Ascending aorta (tissue), 2 donors: ENCODE measurements around the gene FEZ2. TPM values are rescaled to one million over a fixed set of nuclear protein-coding genes. Genes with fewer than 3 reads are reported as not detected.

Experiments used
- DNase-seq, 2 donors: peaks; one replicate each; pipeline ENCODE4 v3.0.0-alpha.2; 2019; ENCODE audit warnings: low spot score in 2 of 2
- H3K27ac ChIP-seq, 2 donors: fragments of 200-600 bp; sonication (generic); one replicate each; pipeline ENCODE4 v1.5.1; 2016 to 2017; ENCODE audit warnings: mild to moderate bottlenecking in 1 of 2
- H3K27me3 ChIP-seq: fragments of 200-600 bp; sonication (generic); one replicate; pipeline ENCODE4 v1.5.1; 2017
- H3K36me3 ChIP-seq, 2 donors: fragments of 200-600 bp; sonication (generic); one replicate each; pipeline ENCODE4 v1.5.1; 2016
- H3K4me1 ChIP-seq, 2 donors: fragments of 200-600 bp; sonication (generic); one replicate each; pipeline ENCODE4 v1.5.1; 2016 to 2017; ENCODE audit warnings: mild to moderate bottlenecking in 1 of 2
- H3K4me3 ChIP-seq, 2 donors: fragments of 200-600 bp; sonication (generic); one replicate each; pipeline ENCODE4 v1.5.1; 2016 to 2017; ENCODE audit warnings: mild to moderate bottlenecking in 1 of 2
- H3K9me3 ChIP-seq, 2 donors: fragments of 200-600 bp; sonication (generic); one replicate each; pipeline ENCODE4 v1.5.1; 2016
- intact Hi-C: fragments of 100-400 bp; cut with DNase I; formaldehyde crosslinking; loops from one replicate; pipeline ENCODE4 v1.15.1; 2023
- total RNA-seq: library from RNA; depleted of rRNA; stranded (reverse); fragments of >200 nt; gene quantifications from one replicate; pipeline ENCODE4 v1.1.0, GENCODE V29; 2016
- TF ChIP-seq, protein P1 (sequence below), 3 experiments: fragments of 200-600 bp in 2 of 3; fragments of 450-650 bp in 1 of 3; sonication (generic) in 2 of 3; IDR thresholded peaks; one replicate each; pipeline ENCODE4 v1.5.1; 2016 to 2019; ENCODE audit warnings: antibody characterized with exemption in 3 of 3, mild to moderate bottlenecking in 1 of 3, moderate library complexity in 1 of 3

The FEZ2 gene
- total RNA-seq, 1 donor from 2014 or later = 31.8 TPM

DNA sequence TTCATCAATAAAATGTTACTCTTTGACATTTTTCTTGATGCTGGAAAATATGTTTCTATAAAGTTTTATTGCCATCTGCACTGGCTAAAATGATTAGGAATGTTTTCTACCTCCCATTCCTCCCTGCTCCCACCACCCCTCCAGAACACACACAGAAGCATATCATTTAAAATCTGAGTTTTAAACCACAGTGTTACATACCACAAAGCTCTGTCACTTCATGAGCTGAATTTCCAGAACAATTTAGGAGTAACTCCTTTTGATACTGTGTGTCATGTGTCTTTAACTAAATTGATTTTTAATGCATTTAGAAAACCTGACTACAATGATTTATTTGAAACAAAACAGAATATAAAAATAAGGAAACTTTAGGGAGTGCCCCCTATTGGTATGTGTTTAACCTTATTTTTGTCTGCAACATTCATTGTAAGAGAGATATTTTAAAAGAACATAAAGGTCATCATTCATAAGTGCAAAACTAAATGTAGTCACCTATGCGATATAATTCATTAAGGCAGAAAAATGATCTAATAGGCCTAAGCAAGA, 52.0 kb downstream of the FEZ2 start:
- TF ChIP-seq, protein P1, sequence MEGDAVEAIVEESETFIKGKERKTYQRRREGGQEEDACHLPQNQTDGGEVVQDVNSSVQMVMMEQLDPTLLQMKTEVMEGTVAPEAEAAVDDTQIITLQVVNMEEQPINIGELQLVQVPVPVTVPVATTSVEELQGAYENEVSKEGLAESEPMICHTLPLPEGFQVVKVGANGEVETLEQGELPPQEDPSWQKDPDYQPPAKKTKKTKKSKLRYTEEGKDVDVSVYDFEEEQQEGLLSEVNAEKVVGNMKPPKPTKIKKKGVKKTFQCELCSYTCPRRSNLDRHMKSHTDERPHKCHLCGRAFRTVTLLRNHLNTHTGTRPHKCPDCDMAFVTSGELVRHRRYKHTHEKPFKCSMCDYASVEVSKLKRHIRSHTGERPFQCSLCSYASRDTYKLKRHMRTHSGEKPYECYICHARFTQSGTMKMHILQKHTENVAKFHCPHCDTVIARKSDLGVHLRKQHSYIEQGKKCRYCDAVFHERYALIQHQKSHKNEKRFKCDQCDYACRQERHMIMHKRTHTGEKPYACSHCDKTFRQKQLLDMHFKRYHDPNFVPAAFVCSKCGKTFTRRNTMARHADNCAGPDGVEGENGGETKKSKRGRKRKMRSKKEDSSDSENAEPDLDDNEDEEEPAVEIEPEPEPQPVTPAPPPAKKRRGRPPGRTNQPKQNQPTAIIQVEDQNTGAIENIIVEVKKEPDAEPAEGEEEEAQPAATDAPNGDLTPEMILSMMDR (IDR thresholded peaks at IDR 0.05) = no peak
- Histone ChIP-seq H3K4me1 (no peaks in the 10 kb centered on the region), H3K27me3 (no peaks in the 10 kb centered on the region), H3K27ac (peak overlapping the region in 1 of 2 donors; percentile 8), H3K9me3 (no peaks in the 10 kb centered on the region), H3K4me3 (no peak overlapping the region), H3K36me3 (peaks cover 57 to 75% of the 10 kb centered on the region in 2 donors)
- DNase-seq = no peak
- intact Hi-C loops = loop anchor here (5.0 kb wide), 1 partner anchor 44 kb away; no protein-coding TSS in a partner anchor

DNA sequence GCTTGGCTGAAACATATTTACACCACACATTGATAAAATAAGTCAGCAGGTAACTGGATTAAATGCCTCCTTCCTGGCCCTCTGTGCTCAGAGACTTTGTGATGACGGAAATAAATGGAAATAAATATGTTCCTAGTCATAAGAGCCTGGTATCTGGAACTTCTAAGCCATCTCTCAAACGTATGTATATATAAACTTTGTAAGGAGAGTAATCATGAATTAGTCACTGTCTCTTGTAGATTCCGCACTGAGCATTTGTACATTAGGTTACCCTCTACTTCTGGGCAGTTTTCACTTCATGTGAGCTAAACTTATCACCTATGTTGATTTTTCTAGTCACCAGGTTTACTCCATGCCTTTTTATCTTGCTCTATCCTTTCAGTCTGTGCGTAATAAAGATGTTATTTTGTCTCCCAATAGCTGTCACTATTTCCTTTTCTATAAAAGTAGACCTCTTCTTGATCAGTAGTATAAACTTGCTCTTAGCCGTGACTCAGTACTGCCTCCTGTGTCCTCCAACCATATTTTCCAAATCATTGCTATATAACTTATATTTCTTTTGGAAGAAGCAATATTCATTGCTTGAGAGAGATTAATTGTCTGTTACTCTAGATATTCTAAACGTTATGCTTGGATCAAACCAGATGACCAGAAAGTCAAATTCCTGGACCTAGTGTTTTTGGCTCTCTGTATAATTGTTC, 53.2 kb downstream of the FEZ2 start:
- H3K9me3 ChIP-seq = no peaks in the 10 kb centered on the region
- no peak for DNase-seq
- intact Hi-C loops = loop anchor here (5.0 kb wide), 1 partner anchor 42 kb away; no protein-coding TSS in a partner anchor
- peaks cover 61 to 76% of the 10 kb centered on the region in 2 donors for H3K36me3 ChIP-seq
- no peaks in the 10 kb centered on the region for H3K27me3 ChIP-seq
- no peak overlapping the region for H3K4me3 ChIP-seq
- H3K4me1 ChIP-seq = no peaks in the 10 kb centered on the region
- H3K27ac ChIP-seq = peak overlapping the region; percentile 13 to 44
- TF ChIP-seq, protein P1 (IDR thresholded peaks at IDR 0.05) = peak in 1 of 3 experiments; percentile 21

DNA sequence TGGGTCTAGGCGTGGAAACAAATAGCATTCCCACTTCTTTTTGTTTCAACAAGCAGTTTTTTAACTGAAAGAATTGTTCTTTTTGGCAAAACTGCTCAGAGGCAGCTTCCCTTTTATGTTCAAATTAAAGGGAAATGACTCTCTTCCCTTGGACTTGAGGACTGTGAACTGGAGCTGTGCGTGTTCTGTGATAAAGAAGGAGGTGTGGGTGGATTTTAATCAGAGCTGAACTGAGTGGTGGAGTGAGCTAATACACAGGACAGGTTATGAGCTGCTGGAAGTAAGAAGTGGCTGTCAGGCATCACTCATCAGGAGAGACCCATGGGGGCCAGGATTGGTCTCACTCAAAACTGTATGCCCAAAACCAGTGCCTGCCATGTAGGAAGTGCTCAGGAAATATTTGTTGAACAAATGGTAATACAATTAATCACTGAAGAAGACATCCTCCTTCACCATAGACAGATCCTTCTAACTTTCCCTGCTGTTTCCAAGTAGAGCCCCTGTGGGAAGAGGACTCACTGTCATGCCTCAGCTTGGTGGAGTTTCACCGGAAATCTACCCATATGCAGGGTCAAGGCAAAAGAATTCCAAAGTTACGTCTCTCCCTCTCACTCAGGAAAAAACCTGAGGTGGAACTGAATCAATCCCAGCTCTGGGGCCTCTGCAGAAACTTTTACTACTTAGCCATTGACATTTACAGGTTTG, 55.9 kb downstream of the FEZ2 start:
- peaks cover 54 to 81% of the 10 kb centered on the region in 2 donors for H3K36me3 ChIP-seq

DNA sequence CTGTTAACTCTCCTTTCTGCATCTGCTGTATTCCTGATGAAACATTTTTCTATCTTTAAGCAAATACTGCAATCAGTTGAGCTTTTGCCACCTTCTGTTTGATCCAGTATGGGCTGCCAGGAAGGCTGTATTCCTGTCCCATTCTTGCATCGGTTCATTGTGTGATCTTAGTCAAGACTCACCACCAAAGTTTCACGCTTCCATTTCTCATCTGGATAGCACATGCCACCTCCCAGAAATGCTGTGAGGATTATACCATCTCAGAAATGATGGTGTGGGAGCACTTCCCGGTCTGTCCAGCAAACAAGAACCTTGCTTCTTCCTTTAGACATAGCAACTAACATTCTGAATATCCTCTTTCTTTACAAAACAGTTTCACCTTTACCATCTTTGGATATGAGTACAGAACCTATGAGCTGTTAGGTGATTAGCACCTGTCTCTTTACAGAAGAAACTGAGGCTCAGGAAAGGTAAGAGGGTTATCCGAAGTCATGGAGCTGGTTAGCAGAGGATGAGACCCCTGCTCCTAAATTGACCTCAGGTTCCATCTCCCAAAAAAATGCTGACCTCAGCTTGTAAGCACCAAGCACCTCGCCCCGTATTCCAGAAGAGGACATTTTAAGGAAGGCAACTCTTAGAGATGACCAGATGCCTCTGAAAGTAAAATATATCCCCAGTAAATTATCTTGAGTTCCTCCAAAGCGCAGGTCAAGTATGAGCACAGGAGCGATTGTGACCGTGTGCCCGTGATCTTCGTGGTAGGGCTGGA, 56.8 kb downstream of the FEZ2 start:
- TF ChIP-seq, protein P1 (IDR thresholded peaks at IDR 0.05) = no peak
- intact Hi-C loops = no loop called here

More for the DNA sequence above, 55.9 kb downstream of the FEZ2 start:
- TF ChIP-seq, protein P1 (IDR thresholded peaks at IDR 0.05) = no peak
- Histone ChIP-seq H3K4me3 (no peak overlapping the region), H3K27me3 (no peaks in the 10 kb centered on the region), H3K27ac (peak overlapping the region; percentile 47 to 71), H3K4me1 (no peaks in the 10 kb centered on the region), H3K9me3 (no peaks in the 10 kb centered on the region)
- DNase-seq = no peak
- intact Hi-C loops = no loop called here

DNA sequence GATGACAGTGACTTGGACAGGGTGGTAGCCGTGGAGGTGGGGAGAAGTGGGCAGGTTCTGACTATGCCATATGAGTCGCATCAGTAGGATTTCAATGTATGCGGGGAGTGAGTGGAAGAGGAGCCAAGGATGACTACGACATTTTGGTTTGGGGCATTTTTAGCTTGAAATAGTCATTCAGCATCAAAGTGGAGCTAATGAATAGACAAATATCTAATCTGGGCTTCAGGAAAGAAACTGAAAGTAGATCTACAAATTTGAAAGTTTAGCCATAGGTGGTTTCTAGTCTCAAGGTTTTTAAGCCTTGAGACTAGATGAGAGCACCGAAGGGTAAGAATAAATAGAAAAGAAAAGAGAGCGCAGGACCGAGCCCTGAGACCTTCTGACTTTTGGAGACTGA, 58.3 kb downstream of the FEZ2 start:
- H3K4me1 ChIP-seq = no peaks in the 10 kb centered on the region
- TF ChIP-seq, protein P1 (IDR thresholded peaks at IDR 0.05) = no peak
- H3K36me3 ChIP-seq = peaks cover 47 to 79% of the 10 kb centered on the region in 2 donors
- H3K27me3 ChIP-seq = no peaks in the 10 kb centered on the region
- H3K27ac ChIP-seq = peak overlapping the region in 1 of 2 donors; percentile 44
- DNase-seq = no peak
- no peaks in the 10 kb centered on the region for H3K9me3 ChIP-seq
- no peak overlapping the region for H3K4me3 ChIP-seq
- intact Hi-C loops = no loop called here

More for the DNA sequence above, 56.8 kb downstream of the FEZ2 start:
- Histone ChIP-seq H3K36me3 (peaks cover 54 to 87% of the 10 kb centered on the region in 2 donors), H3K9me3 (no peaks in the 10 kb centered on the region), H3K4me1 (no peaks in the 10 kb centered on the region), H3K27me3 (no peaks in the 10 kb centered on the region), H3K4me3 (no peak overlapping the region), H3K27ac (peak overlapping the region; percentile 47 to 71)
- no peak for DNase-seq
